Left kidney (tissue), 8 donors: ENCODE data around the gene TCEAL1. TPM values are rescaled to one million over a fixed set of nuclear protein-coding genes. Genes with fewer than 3 reads are reported as not detected.
"Not testable (repeated sequence)": the region's sequence is repeated elsewhere in the genome, so short reads cannot be mapped to it uniquely, and the experiment has no call there.

Source experiments
- DNase-seq: peaks from one replicate; pipeline ENCODE4 v3.0.0-alpha.2; 2013
- long read RNA-seq, 8 donors: transcript quantifications; one replicate each; lab custom pipeline, GENCODE V29; 2026
- polyA plus RNA-seq: library from polyadenylated mRNA; unstranded; fragments of 120-200 nt; gene quantifications from one replicate; pipeline ENCODE4 v1.2.1, GENCODE V29; 2013; ENCODE audit not compliant: insufficient read length

TCEAL1 gene
- polyA plus RNA-seq: 27.0 TPM
- long read RNA-seq, donor 1, partial matches to known transcripts: 7 of 12 reads
- long read RNA-seq, donor 1, other reads (novel, unspliced or antisense): 0 of 12 reads
- long read RNA-seq, donor 2, transcript TCEAL1-201 (3 exons, 1,164 nt): major isoform, 7 of 10 reads
- long read RNA-seq, donor 2, partial matches to known transcripts: 0 of 10 reads
- long read RNA-seq, donor 2, other reads (novel, unspliced or antisense): 0 of 10 reads
- long read RNA-seq, donor 3, transcript TCEAL1-201 (3 exons, 1,164 nt): major isoform, 5 of 16 reads
- long read RNA-seq, donor 3, partial matches to known transcripts: 0 of 16 reads
- long read RNA-seq, donor 3, other reads (novel, unspliced or antisense): 6 of 16 reads
- long read RNA-seq, donor 4, partial matches to known transcripts: 0 of 1 reads
- long read RNA-seq, donor 4, other reads (novel, unspliced or antisense): 0 of 1 reads
- long read RNA-seq, donor 5, transcript TCEAL1-201 (3 exons, 1,164 nt): major isoform, 14 of 52 reads
- long read RNA-seq, donor 5, transcript TCEAL1-202 (3 exons, 1,201 nt): minor isoform, 6 of 52 reads
- long read RNA-seq, donor 5, partial matches to known transcripts: 17 of 52 reads
- long read RNA-seq, donor 5, other reads (novel, unspliced or antisense): 12 of 52 reads
- long read RNA-seq, donor 6, transcript TCEAL1-201 (3 exons, 1,164 nt): major isoform, 12 of 16 reads
- long read RNA-seq, donor 6, partial matches to known transcripts: 0 of 16 reads
- long read RNA-seq, donor 6, other reads (novel, unspliced or antisense): 0 of 16 reads
- long read RNA-seq, donor 7, transcript TCEAL1-201 (3 exons, 1,164 nt): major isoform, 8 of 30 reads
- long read RNA-seq, donor 7, partial matches to known transcripts: 7 of 30 reads
- long read RNA-seq, donor 7, other reads (novel, unspliced or antisense): 10 of 30 reads
- long read RNA-seq, donor 8, transcript TCEAL1-201 (3 exons, 1,164 nt): major isoform, 5 of 11 reads
- long read RNA-seq, donor 8, partial matches to known transcripts: 0 of 11 reads
- long read RNA-seq, donor 8, other reads (novel, unspliced or antisense): 5 of 11 reads

- DNase-seq: peak; percentile 50
These were observed at the start of gene TCEAL1 for GRCh38 chrX:103628386-103629317. Gene TCEAL1 (plus strand): TSS chrX:103628975. CDS start chrX:103629917, 942 bp downstream.

- peak; percentile 26 for DNase-seq
These were observed 44.2 kb upstream of the TCEAL1 start for GRCh38 chrX:103584596-103584995.

- peak; percentile 40 for DNase-seq
These were observed 43.1 kb upstream of the TCEAL1 start, which contains the start of gene TCEAL4 for GRCh38 chrX:103585411-103586313. Gene TCEAL4 (plus strand): TSS chrX:103585515. CDS start chrX:103586676, 1,161 bp downstream.

GRCh38 chrX:103586314-103586646 lies 42.5 kb upstream of the TCEAL1 start:
- peak; percentile 5 for DNase-seq

DNA sequence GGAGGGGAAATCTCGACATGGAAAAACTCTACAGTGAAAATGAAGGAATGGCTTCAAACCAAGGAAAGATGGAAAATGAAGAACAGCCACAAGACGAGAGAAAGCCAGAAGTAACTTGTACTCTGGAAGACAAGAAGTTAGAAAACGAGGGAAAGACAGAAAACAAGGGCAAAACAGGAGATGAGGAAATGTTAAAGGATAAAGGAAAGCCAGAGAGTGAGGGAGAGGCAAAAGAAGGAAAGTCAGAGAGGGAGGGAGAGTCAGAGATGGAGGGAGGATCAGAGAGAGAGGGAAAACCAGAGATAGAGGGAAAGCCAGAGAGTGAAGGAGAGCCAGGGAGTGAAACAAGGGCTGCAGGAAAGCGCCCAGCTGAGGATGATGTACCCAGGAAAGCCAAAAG lies 42.1 kb upstream of the TCEAL1 start:
- DNase-seq: no peak

DNA sequence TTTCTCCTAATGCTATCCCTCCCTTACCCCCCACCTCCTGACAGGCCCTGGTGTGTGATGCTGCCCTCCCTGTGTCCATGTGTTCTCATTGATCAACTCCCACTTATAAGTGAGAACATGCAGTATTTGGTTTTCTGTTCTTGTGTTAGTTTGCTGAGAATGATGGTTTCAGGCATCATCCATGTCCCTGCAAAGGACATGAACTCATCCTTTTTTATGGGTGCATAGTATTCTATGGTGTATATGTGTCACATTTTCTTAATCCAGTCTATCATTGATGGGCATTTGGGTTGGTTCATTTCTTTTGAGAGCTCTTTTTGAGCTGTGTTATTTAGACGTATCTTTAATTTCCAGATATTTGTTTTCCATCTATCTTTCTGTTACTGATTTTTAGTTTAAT lies 36.5 kb upstream of the TCEAL1 start:
- not testable (repeated sequence) for DNase-seq

DNA sequence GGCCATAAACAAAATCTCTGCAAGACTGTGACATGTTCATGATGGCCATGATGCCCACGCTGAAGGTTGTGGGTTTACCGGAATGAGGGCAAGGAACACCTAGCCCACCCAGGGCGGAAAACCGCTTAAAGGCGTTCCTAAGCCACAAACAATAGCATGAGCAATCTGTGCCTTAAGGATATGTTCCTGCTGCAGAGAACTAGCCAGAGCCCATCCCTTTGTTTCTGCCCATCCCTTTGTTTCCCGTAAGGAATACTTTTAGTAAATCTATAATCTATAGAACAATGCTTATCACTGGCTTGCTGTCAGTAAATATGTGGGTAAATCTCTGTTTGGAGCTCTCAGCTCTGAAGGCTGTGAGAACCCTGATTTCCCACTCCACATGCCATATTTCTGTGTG lies 33.6 kb upstream of the TCEAL1 start:
- not testable (repeated sequence) for DNase-seq

DNA sequence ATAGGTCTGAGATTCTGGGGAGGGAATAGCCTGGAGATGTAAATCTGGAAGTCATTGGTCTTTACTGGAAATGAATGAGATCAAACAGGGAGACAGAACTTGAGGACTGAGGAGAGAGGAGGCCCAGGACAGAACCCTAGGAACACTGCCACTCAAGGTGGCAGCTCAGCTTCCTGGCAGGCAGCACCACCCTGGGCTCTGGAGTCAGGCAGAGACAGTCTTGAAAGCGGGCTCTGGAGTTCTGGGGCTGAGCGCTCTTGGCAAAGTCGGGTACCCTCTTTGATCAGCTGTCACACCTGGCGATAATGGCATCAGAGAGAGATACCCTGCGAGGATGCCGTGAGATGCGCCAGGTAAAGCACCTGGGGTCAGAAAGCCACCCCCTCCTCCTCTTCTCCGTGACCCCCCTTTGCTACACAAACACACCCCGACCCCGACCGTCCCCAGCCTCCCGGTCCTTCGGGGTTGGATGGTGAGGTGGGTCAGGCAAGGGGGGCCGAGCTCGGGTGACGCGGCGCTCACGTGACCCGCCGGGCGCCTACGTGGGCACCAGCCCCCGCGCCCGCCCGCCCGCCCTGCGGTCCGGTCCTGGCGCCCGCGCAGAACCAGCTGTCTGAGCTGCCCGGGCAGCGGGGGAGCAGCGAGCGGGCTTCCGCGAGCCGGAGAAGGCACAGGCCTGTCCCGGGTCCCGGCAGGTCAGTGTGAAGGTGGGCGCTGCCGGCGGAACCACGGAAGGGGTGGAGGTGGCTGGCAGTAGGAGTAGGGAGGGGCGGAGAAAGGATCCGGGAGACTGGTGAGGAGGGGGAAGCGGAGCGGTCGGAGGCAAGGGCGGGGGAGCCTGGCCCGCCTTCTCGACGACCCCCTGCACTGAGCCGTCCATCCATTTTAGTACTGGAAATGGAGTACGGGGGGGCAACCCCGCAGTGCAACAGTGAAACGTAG lies 21.1 kb upstream of the TCEAL1 start, which contains the start of gene TCEAL3:
Gene TCEAL3 (plus strand): TSS at position 600 of the 942 bp plus-strand sequence. CDS start 1,102 bp downstream, outside the sequence.
- peak; percentile 33 for DNase-seq

DNA sequence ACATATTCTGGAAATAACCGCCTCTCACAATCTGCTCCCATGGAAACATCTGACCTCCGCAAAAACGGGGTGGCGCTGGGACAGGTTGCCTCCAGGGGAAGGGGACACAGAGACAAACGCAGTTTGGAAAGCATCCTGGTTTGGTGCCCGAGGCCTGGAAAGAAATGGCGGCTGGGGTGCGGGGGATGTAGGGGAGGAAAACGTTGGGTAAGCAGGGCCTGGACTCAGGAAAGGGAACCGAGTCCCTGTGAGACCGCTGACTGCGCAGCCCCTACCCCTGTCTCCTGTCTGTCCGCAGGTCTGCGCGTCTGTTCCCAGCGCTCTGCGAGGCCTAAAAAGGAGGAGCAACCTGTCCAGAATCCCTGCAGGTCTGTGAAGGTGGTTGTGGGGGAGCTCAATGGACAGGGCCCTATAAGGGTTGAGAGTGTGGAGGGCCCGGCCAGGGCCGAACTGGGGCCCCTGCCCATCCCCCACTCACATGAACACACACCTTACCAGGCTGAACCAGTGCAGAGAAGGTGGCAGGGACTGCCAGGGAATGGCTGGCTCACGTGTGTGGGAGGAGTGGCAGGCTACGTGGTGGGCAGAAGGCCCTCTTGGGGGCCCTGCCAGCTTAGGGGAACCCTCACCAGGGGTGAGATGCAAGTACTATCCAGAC lies 20.3 kb upstream of the TCEAL1 start:
- no peak for DNase-seq

DNA sequence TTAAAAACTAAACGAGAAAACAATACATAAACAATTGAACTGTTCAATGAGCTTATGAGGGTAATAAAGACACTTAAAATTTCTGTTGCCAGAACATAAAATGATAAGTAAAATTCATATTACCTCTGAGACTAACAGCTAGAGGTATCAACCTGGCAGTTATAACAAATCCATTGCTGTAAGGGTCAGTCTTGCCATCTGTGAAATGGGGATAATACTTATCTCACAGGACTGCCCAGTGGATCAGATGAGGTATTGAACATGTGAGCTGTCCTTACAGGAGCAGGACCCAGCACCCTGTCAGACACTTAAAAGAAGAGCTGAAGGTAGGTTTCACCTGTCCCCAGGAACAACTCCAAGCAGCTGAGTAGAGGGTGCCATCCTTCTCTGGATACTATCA lies 18.5 kb upstream of the TCEAL1 start:
- no peak for DNase-seq

DNA sequence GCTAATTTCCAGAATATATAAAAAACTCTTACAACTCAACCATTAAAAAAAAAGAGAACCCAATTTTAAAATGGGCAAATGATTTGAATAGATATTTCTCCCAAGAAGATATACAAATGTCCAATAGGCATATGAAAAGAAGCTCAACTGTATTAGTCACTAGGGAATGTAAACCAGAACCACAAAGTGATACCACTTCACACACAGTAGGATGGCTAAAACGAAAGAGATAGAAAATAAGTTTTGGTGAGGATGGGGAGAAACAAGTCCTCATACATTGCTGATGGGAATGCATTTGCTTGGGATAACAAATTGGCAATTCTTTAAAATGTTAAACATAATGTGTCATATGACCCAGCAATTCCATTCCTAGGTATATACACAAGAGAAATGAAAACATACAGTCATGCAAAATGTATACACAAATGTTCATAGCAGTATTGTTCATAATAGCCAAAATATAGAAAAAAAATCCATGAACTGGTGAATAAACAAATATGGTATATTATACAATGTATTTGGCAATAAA lies 15.3 kb upstream of the TCEAL1 start:
- DNase-seq: no peak

DNA sequence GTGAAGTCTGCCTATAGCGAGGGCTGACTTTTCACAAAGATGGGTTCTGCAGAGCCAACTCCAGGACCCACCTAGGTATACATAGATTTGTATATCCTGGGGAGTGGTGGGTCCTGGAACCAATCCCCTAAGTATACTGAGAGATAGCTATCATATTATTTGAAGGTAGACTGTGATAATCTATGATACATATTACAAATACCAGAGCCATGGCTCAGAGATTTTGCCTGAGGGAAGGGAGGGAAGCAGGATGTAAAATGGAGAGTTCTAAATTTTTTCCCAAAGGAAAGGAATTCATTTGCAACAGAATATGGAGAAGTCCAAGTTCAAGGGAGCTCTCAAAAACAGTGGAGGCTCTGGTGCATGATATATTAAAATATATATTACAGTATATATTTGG lies 13.8 kb upstream of the TCEAL1 start:
- DNase-seq: no peak

DNA sequence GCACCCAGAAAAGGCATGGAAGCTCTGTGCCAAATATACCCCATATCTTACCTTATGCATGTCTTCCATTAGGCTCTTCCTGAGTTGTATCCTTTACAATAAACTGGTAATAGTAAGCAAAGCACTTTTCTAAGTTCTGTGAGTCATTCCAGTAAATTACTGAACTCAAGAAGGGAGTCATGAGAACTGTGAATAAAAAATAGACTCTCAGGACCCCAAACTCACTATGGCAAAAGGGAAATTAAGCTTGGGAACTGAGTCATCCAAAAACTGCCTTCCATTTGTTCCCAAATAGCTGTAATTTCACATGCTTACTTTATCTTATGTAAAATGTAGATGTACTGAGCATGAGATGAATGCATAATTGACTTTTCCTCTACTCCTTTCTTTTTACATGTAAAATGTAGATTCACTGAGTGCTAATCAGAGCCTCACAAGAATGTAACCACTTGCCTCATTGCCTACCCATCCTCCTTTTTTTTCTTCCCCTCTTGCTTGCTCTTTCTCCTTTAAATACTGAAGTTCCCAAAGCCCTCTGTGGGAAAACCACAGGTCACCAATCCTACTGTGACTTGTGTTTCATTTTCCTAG lies 12.9 kb upstream of the TCEAL1 start:
- DNase-seq: no peak

DNA sequence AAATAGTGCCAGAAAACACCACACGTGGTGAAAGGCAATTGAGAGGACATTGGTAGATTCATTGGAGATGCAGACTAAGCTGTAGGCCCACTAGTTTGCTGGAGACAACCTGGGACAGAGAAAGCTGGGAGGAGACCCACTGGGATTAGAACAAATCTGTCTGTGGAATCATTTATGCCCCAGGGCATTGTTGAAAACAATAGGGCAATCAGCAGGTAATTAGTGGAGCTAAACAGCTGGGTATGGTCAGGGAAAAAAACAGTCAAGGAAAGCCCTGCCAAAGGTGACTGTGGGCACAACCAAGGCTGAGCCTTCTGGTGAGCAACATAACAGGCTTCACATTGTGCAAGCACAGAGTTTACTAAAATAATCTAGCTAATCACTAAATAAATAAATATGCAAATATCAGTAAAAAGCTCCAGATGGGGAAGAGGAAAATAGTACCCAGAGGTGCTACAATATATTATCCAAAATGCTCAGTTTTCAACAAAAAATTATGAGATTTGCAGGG lies 12.0 kb upstream of the TCEAL1 start:
- DNase-seq: no peak

- DNase-seq: no peak
These were observed 4.7 kb upstream of the TCEAL1 start for GRCh38 chrX:103624111-103624510.

GRCh38 chrX:103626855-103627254 lies 1.9 kb upstream of the TCEAL1 start:
- no peak for DNase-seq
